HepG2 (cell line): Measurements from ENCODE around the gene TBCD. TPM values are rescaled to one million over a fixed set of nuclear protein-coding genes. Genes with fewer than 3 reads are reported as not detected.

Experiments
- ARID4A ChIP-seq: sonication (generic); formaldehyde crosslinking; IDR thresholded peaks from 2 replicates; pipeline ENCODE4 v1.5.0; 2020; ENCODE audit warnings: mild to moderate bottlenecking, missing genetic modification reagents, borderline replicate concordance
- CBX1 ChIP-seq: IDR thresholded peaks from one replicate; pipeline ENCODE4 v1.6.1; 2016; ENCODE audit warnings: antibody characterized with exemption, low read depth
- EEA1 ChIP-seq: sonication (generic); formaldehyde crosslinking; IDR thresholded peaks from 2 replicates; pipeline ENCODE4 v1.5.1; 2020; ENCODE audit warnings: mild to moderate bottlenecking, missing genetic modification reagents, borderline replicate concordance
- GLI4 ChIP-seq: sonication (generic); formaldehyde crosslinking; IDR thresholded peaks from 2 replicates; pipeline ENCODE4 v1.5.1; 2020; ENCODE audit warnings: missing genetic modification reagents, mild to moderate bottlenecking, moderate library complexity, borderline replicate concordance
- HIVEP1 ChIP-seq: sonication (generic); formaldehyde crosslinking; IDR thresholded peaks from 2 replicates; pipeline ENCODE4 v1.4.0; 2020; ENCODE audit warnings: mild to moderate bottlenecking, missing genetic modification reagents
- MLXIP ChIP-seq: sonication (generic); formaldehyde crosslinking; IDR thresholded peaks from 2 replicates; pipeline ENCODE4 v1.9.0; 2021; ENCODE audit warnings: missing genetic modification reagents, borderline replicate concordance
- MTERF4 ChIP-seq: sonication (generic); formaldehyde crosslinking; IDR thresholded peaks from 2 replicates; pipeline ENCODE4 v1.8.0; 2023; ENCODE audit warnings: mild to moderate bottlenecking, missing genetic modification reagents
- MYPOP ChIP-seq: sonication (generic); formaldehyde crosslinking; IDR thresholded peaks from 2 replicates; pipeline ENCODE4 v1.8.1; 2023; ENCODE audit warnings: mild to moderate bottlenecking, moderate library complexity, missing genetic modification reagents
- NFYB ChIP-seq: sonication (generic); formaldehyde crosslinking; IDR thresholded peaks from 2 replicates; pipeline ENCODE4 v1.4.0; 2020; ENCODE audit warnings: missing genetic modification reagents
- REPIN1 ChIP-seq: sonication (generic); formaldehyde crosslinking; IDR thresholded peaks from 2 replicates; pipeline ENCODE4 v1.8.0; 2022; ENCODE audit warnings: missing genetic modification reagents, low read depth, mild to moderate bottlenecking, borderline replicate concordance
- RFXANK ChIP-seq: IDR thresholded peaks from 2 replicates; pipeline ENCODE4 v1.6.1; 2016
- SIX1 ChIP-seq: sonication (generic); formaldehyde crosslinking; IDR thresholded peaks from 2 replicates; pipeline ENCODE4 v1.4.0; 2020; ENCODE audit warnings: missing genetic modification reagents, borderline replicate concordance
- ZFP62 ChIP-seq: sonication (generic); formaldehyde crosslinking; IDR thresholded peaks from 2 replicates; pipeline ENCODE4 v1.4.0; 2020; ENCODE audit warnings: missing genetic modification reagents
- ZNF280B ChIP-seq: sonication (generic); formaldehyde crosslinking; IDR thresholded peaks from 2 replicates; pipeline ENCODE4 v1.5.0; 2020; ENCODE audit warnings: missing genetic modification reagents, mild to moderate bottlenecking, borderline replicate concordance
- ZNF331 ChIP-seq: sonication (generic); formaldehyde crosslinking; IDR thresholded peaks from 2 replicates; pipeline ENCODE4 v1.4.0; 2020; ENCODE audit warnings: missing genetic modification reagents
- ZNF513 ChIP-seq: sonication (generic); formaldehyde crosslinking; conservative IDR thresholded peaks from 2 replicates; pipeline ENCODE4 v1.5.0; 2020; ENCODE audit warnings: missing genetic modification reagents
- ZNF841 ChIP-seq: sonication (generic); formaldehyde crosslinking; IDR thresholded peaks from 2 replicates; pipeline ENCODE4 v1.8.1; 2023; ENCODE audit warnings: missing genetic modification reagents, borderline replicate concordance
- polyA plus RNA-seq, 8 experiments: library from polyadenylated mRNA; depleted of rRNA in 3 of 8; stranded (reverse) in 7 of 8; unstranded in 1 of 8; fragments of >200 nt; fragmentation: Illumina TruSeq in 4 of 8; extraction: Trizol in 4 of 8; gene quantifications; 2 replicates each; pipeline versions ENCODE4 v1.2.1 to v1.2.3, GENCODE V29; 2011 to 2016; ENCODE audit warnings: low read depth in 4 of 8, missing spikeins in 1 of 8, mixed read lengths in 1 of 8; ENCODE audit not compliant: insufficient read depth in 1 of 8
- total RNA-seq, 5 experiments: library from RNA; depleted of rRNA; stranded (reverse); fragments of >200 nt; fragmentation: Illumina TruSeq; extraction: Trizol; gene quantifications; 2 replicates each; pipeline ENCODE4 v1.2.3, GENCODE V29; 2016; ENCODE audit warnings: low read depth in 1 of 5

TBCD gene
- total and polyA plus RNA-seq, 2 of the 13 experiments (the other 11 are each of a cell fraction or from before 2014, with no cell fraction given): 33.9 to 54.8 TPM

- TF ChIP-seq ZNF280B (CRISPR knock-in tag): no peak
- no peak for TF ChIP-seq ZNF841 (CRISPR knock-in tag)
- no peak for TF ChIP-seq RFXANK (CRISPR knock-in tag)
- no peak for TF ChIP-seq EEA1 (CRISPR knock-in tag)
- no peak for TF ChIP-seq NFYB
- TF ChIP-seq MLXIP (CRISPR knock-in tag): no peak
- TF ChIP-seq HIVEP1: no peak
- TF ChIP-seq MYPOP (CRISPR knock-in tag): no peak
- no peak for TF ChIP-seq GLI4
- TF ChIP-seq REPIN1 (CRISPR knock-in tag): no peak
- no peak for TF ChIP-seq ZNF513 (CRISPR knock-in tag)
- TF ChIP-seq ARID4A: no peak
- TF ChIP-seq MTERF4: no peak
- TF ChIP-seq ZNF331 (CRISPR knock-in tag): no peak
- no peak for TF ChIP-seq SIX1 (CRISPR knock-in tag)
- TF ChIP-seq CBX1: no peak
- no peak for TF ChIP-seq ZFP62
Observed at GRCh38 chr17:82713071-82713723, 38.7 kb upstream of the TBCD start (continued).
